Activated T-cell treated with anti-CD3 and anti-CD28 coated beads for 1 hour (primary cell): ENCODE measurements around the gene FXYD3.
"Not testable (repeated sequence)": the region's sequence is repeated elsewhere in the genome, so short reads cannot be mapped to it uniquely, and the experiment has no call there.

Experiments
- DNase-seq: peaks from one replicate; pipeline ENCODE4 v3.0.0-alpha.2; 2020; ENCODE audit warnings: low read depth

FXYD3 gene

GRCh38 chr19:35142606-35143230 lies 27.1 kb downstream of the FXYD3 start:
- peak; percentile 76 for DNase-seq

- DNase-seq: no peak
These were observed 27.6 kb downstream of the FXYD3 start, which contains the start of gene FXYD7 for GRCh38 chr19:35143231-35143715. FXYD7 (plus strand) TSS chr19:35143255; CDS start chr19:35143334, 79 bp downstream.

- no peak for DNase-seq
These were observed 28.2 kb downstream of the FXYD3 start for GRCh38 chr19:35143818-35144217.

GRCh38 chr19:35144259-35144599 lies 28.6 kb downstream of the FXYD3 start:
- DNase-seq: no peak

GRCh38 chr19:35144600-35145436 lies 29.2 kb downstream of the FXYD3 start:
- DNase-seq: no peak

GRCh38 chr19:35146746-35147459 lies 31.3 kb downstream of the FXYD3 start:
- DNase-seq: no peak

- DNase-seq: no peak
These were observed 33.8 kb downstream of the FXYD3 start for GRCh38 chr19:35149463-35149862.

- DNase-seq: no peak
These were observed 34.8 kb downstream of the FXYD3 start for GRCh38 chr19:35150445-35150844.

GRCh38 chr19:35151273-35152065 lies 35.8 kb downstream of the FXYD3 start:
- no peak for DNase-seq

- DNase-seq: not testable (repeated sequence)
These were observed 37.5 kb downstream of the FXYD3 start for GRCh38 chr19:35153129-35153522.

- peak; percentile 69 for DNase-seq
These were observed 38.3 kb downstream of the FXYD3 start for GRCh38 chr19:35153701-35154524.

GRCh38 chr19:35154525-35155406 lies 39.1 kb downstream of the FXYD3 start, which contains the start of gene FXYD5:
FXYD5 (plus strand) TSS chr19:35154735; CDS start chr19:35155551, 816 bp downstream.
- peak; percentile 69 for DNase-seq

- DNase-seq: no peak
These were observed 39.8 kb downstream of the FXYD3 start for GRCh38 chr19:35155441-35155840.

GRCh38 chr19:35155981-35156672 lies 40.5 kb downstream of the FXYD3 start:
- no peak for DNase-seq

- DNase-seq: no peak
These were observed 41.0 kb downstream of the FXYD3 start for GRCh38 chr19:35156673-35157014.

GRCh38 chr19:35157431-35157830 lies 41.8 kb downstream of the FXYD3 start:
- DNase-seq: no peak

GRCh38 chr19:35159606-35160005 lies 44.0 kb downstream of the FXYD3 start:
- no peak for DNase-seq

GRCh38 chr19:35160629-35161433 lies 45.2 kb downstream of the FXYD3 start:
- no peak for DNase-seq

- DNase-seq: no peak
These were observed 45.8 kb downstream of the FXYD3 start for GRCh38 chr19:35161434-35161743.
